Measurements from ENCODE around the gene FCHSD2.

DNA sequence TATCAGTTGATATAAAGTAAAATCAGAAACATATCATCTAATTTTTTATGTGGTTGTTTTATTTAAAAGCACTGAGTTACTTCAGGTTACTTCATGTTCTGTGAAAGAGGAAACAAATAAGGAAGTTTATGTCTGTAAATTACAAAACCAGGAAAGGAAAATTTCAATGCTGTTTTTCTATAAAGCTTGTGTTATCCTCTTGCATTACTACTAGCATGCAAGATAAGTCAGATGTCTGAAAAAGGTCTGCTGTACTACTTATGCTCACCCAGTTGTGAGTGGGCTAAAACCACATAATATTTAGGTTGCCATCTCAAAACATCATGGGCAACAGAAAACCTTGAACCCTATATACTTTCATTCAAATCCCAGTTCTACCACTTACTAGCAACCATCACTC is 206.4 kb downstream of the FCHSD2 start:
- TF ChIP-seq FOXK2 (IDR thresholded peaks at IDR 0.05) (no peak), TBP (CRISPR knock-in tag; IDR thresholded peaks at IDR 0.05) (no peak), HDAC1 (CRISPR knock-in tag; IDR thresholded peaks at IDR 0.05) (no peak), RAD51 (IDR thresholded peaks at IDR 0.05; ENCODE audit: borderline replicate concordance) (no peak)
